ENCODE results near the gene NUP214. TPM values are rescaled to one million over a fixed set of nuclear protein-coding genes. Genes with fewer than 3 reads are reported as not detected.

NUP214 gene
- total RNA-seq, 1 donor from 2014 or later = 67.1 TPM

GRCh38 chr9:131095666-131096268 is 29.6 kb upstream of the NUP214 start:
- DNase-seq (ENCODE audit: extremely low spot score, unreplicated experiment) = no peak
- H3K36me3 Mint-ChIP-seq = no peaks in the 10 kb centered on the region
- peaks cover 27% of the 10 kb centered on the region for H3K4me1 Mint-ChIP-seq (ENCODE audit: unreplicated experiment)
- H3K4me3 Mint-ChIP-seq = peak overlapping the region; percentile 89
- H3K27ac Mint-ChIP-seq = peak overlapping the region; percentile 79
- H3K27me3 Mint-ChIP-seq = peaks cover 6% of the 10 kb centered on the region
- TF ChIP-seq, protein P1, sequence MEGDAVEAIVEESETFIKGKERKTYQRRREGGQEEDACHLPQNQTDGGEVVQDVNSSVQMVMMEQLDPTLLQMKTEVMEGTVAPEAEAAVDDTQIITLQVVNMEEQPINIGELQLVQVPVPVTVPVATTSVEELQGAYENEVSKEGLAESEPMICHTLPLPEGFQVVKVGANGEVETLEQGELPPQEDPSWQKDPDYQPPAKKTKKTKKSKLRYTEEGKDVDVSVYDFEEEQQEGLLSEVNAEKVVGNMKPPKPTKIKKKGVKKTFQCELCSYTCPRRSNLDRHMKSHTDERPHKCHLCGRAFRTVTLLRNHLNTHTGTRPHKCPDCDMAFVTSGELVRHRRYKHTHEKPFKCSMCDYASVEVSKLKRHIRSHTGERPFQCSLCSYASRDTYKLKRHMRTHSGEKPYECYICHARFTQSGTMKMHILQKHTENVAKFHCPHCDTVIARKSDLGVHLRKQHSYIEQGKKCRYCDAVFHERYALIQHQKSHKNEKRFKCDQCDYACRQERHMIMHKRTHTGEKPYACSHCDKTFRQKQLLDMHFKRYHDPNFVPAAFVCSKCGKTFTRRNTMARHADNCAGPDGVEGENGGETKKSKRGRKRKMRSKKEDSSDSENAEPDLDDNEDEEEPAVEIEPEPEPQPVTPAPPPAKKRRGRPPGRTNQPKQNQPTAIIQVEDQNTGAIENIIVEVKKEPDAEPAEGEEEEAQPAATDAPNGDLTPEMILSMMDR (conservative IDR thresholded peaks at IDR 0.05) = no peak
- H3K9me3 Mint-ChIP-seq = no peaks in the 10 kb centered on the region

DNA sequence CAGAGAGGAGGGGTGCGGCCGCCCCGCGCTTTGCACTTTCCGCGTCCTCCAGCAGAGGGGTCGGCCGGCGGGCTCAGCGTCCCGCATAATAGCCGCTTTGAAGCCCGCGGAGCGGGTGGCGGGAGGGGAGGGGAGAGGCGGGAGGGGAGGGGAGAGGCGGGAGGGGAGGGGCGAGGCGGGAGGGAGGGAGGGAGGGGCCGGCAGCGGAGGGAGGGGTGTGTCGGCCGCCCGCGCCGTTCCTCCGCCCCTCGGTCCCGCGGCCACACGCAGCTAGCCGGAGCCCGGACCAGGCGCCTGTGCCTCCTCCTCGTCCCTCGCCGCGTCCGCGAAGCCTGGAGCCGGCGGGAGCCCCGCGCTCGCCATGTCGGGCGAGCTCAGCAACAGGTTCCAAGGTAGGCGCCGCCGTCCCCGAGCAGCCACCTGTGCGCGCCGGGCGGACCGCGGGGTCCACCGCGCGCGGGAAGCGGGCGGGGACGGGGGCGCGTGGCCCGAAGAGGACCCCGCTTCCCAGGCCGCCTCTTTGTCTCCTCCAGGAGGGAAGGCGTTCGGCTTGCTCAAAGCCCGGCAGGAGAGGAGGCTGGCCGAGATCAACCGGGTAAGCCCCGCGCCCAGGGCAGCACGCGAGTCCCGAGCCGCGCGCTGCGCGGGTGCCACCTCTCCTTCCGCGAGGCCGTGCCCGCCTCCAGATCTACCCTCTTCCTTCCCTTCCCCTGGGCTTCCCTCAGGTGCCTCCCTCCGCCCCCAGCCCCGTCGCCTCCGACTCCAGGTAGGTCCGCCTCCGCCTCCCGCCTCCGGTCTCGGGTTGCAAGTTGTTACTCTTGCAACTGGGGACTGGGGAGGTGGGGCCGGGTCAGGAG is 28.9 kb upstream of the NUP214 start, which contains the start of gene AIF1L:
Gene AIF1L (plus strand): TSS at position 263 of the 857 bp plus-strand sequence. CDS start 99 bp downstream, at position 362.
- H3K4me1 Mint-ChIP-seq (ENCODE audit: unreplicated experiment) = peaks cover 27% of the 10 kb centered on the region
- DNase-seq (ENCODE audit: extremely low spot score, unreplicated experiment) = peak; percentile 83
- H3K4me3 Mint-ChIP-seq = peak within 1 kb of the TSS; percentile 89
- peak within 1 kb of the TSS; percentile 79 for H3K27ac Mint-ChIP-seq
- H3K9me3 Mint-ChIP-seq = no peaks in the 10 kb centered on the region
- TF ChIP-seq, protein P1 (conservative IDR thresholded peaks at IDR 0.05) = peak; percentile 64
- H3K36me3 Mint-ChIP-seq = no peaks in the 10 kb centered on the region
- H3K27me3 Mint-ChIP-seq = peaks cover 6% of the 10 kb centered on the region

GRCh38 chr9:131097126-131097947 is 28.0 kb upstream of the NUP214 start:
- Mint-ChIP-seq H3K9me3 (no peaks in the 10 kb centered on the region), H3K4me1 (ENCODE audit: unreplicated experiment) (peaks cover 27% of the 10 kb centered on the region), H3K27me3 (peaks cover 6% of the 10 kb centered on the region), H3K36me3 (no peaks in the 10 kb centered on the region), H3K27ac (peak overlapping the region; percentile 27), H3K4me3 (peak overlapping the region; percentile 84)
- DNase-seq (ENCODE audit: extremely low spot score, unreplicated experiment) = no peak
- TF ChIP-seq, protein P1 (conservative IDR thresholded peaks at IDR 0.05) = no peak

GRCh38 chr9:131097948-131098278 is 27.5 kb upstream of the NUP214 start:
- TF ChIP-seq, protein P1 (conservative IDR thresholded peaks at IDR 0.05) = no peak
- H3K4me3 Mint-ChIP-seq = peak overlapping the region; percentile 84
- no peak overlapping the region for H3K27ac Mint-ChIP-seq
- H3K36me3 Mint-ChIP-seq = no peaks in the 10 kb centered on the region
- H3K9me3 Mint-ChIP-seq = no peaks in the 10 kb centered on the region
- DNase-seq (ENCODE audit: extremely low spot score, unreplicated experiment) = no peak
- peaks cover 27% of the 10 kb centered on the region for H3K4me1 Mint-ChIP-seq (ENCODE audit: unreplicated experiment)
- H3K27me3 Mint-ChIP-seq = peaks cover 6% of the 10 kb centered on the region

GRCh38 chr9:131098391-131099101 is 26.8 kb upstream of the NUP214 start:
- no peaks in the 10 kb centered on the region for H3K9me3 Mint-ChIP-seq
- H3K27me3 Mint-ChIP-seq = peaks cover 6% of the 10 kb centered on the region
- H3K4me1 Mint-ChIP-seq (ENCODE audit: unreplicated experiment) = peaks cover 27% of the 10 kb centered on the region
- H3K4me3 Mint-ChIP-seq = peak overlapping the region; percentile 84
- H3K36me3 Mint-ChIP-seq = no peaks in the 10 kb centered on the region
- no peak for DNase-seq (ENCODE audit: extremely low spot score, unreplicated experiment)
- no peak overlapping the region for H3K27ac Mint-ChIP-seq
- TF ChIP-seq, protein P1 (conservative IDR thresholded peaks at IDR 0.05) = no peak
